ENCODE data around the gene GRM8.
"Not testable (repeated sequence)": the region's sequence is repeated elsewhere in the genome, so short reads cannot be mapped to it uniquely, and the experiment has no call there.

GRCh38 chr7:126887560-126887959, 365.2 kb downstream of the GRM8 start:
- not testable (repeated sequence) for TF ChIP-seq CTCF (IDR thresholded peaks at IDR 0.05; ENCODE audit: low read depth, low read length, poor library complexity, severe bottlenecking); EZH2phosphoT487 (IDR thresholded peaks at IDR 0.05; ENCODE audit: borderline replicate concordance, low read length)
